GM18507 (cell line): Measurements from ENCODE around the gene ANAPC2.

Source experiments
- DNase-seq: peaks from one replicate; pipeline ENCODE4 v3.0.0; 2011; ENCODE audit warnings: low read depth; ENCODE audit not compliant: insufficient read length; ENCODE audit errors: extremely low spot score
- FAIRE-seq: peaks from 2 replicates; lab custom pipeline; 2011; peaks lifted over from hg19 to GRCh38; lab: Jason Lieb, UNC

The ANAPC2 gene, protein sequence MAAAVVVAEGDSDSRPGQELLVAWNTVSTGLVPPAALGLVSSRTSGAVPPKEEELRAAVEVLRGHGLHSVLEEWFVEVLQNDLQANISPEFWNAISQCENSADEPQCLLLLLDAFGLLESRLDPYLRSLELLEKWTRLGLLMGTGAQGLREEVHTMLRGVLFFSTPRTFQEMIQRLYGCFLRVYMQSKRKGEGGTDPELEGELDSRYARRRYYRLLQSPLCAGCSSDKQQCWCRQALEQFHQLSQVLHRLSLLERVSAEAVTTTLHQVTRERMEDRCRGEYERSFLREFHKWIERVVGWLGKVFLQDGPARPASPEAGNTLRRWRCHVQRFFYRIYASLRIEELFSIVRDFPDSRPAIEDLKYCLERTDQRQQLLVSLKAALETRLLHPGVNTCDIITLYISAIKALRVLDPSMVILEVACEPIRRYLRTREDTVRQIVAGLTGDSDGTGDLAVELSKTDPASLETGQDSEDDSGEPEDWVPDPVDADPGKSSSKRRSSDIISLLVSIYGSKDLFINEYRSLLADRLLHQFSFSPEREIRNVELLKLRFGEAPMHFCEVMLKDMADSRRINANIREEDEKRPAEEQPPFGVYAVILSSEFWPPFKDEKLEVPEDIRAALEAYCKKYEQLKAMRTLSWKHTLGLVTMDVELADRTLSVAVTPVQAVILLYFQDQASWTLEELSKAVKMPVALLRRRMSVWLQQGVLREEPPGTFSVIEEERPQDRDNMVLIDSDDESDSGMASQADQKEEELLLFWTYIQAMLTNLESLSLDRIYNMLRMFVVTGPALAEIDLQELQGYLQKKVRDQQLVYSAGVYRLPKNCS

DNA sequence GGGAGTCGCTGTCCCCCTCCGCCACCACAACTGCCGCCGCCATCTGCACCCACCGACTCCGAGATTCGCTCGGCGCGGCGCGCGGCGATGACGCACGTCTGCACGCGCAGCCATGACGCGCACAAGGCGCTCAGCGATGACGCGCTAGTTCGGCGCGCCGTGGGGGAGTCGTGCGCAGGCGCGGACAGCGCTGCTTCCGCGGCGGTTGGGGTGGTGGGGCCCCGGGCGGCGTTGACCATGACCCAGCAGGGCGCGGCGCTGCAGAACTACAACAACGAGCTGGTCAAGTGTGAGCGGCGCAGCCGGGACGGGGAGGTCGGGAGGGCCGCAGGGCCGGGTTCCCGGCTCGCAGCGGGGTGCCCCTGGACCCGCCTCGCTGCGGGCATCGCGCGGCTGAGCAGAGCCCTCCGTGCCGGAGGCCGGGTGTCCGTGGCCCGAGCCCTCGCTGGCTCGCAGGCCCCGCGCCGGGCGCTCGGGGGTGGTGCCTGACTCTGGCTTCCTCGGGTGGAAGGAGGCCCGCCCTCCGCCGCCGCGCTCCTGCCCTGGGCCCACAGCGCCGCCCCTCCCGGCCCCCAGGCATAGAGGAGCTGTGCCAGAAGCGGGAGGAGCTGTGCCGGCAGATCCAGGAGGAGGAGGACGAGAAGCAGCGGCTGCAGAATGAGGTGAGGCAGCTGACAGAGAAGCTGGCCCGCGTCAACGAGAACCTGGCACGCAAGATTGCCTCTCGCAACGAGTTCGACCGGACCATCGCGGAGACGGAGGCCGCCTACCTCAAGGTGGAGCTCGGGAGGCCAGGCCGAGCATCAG is at the start of gene ANAPC2, which contains the start of gene SSNA1:
Gene ANAPC2 (minus strand): TSS at position 71 of the 807 bp plus-strand sequence. CDS start 28 bp downstream, at position 43.
Gene SSNA1 (plus strand): TSS at position 187 of the 807 bp plus-strand sequence. CDS start 51 bp downstream, at position 238.
- FAIRE-seq (peak; percentile 97), DNase-seq (peak; percentile 83)

DNA sequence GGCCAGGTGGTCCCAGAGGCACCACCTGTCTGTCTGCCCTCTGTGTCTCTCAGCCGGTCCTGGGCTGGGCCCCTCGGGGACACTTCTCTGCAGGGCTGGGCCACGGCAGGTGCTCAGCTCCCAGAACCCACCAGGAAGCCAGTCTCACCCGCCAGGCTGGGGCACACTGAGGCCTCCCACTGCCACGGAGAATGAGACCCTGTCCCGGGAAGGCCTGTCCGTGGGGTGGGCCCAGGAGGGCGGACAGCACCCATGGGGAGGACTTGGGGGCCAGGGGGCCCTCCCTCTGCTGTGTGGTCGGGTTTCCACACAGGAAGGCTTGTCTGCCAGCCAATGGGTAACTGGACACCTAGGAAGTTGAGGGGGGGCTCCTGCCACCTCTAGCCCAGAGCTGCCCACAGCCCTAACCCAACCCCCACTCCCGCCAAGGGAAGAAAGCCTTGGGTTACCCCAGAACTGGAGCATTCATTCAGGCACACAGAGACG is 48.6 kb upstream of the ANAPC2 start:
- DNase-seq (no peak), FAIRE-seq (no peak)

DNA sequence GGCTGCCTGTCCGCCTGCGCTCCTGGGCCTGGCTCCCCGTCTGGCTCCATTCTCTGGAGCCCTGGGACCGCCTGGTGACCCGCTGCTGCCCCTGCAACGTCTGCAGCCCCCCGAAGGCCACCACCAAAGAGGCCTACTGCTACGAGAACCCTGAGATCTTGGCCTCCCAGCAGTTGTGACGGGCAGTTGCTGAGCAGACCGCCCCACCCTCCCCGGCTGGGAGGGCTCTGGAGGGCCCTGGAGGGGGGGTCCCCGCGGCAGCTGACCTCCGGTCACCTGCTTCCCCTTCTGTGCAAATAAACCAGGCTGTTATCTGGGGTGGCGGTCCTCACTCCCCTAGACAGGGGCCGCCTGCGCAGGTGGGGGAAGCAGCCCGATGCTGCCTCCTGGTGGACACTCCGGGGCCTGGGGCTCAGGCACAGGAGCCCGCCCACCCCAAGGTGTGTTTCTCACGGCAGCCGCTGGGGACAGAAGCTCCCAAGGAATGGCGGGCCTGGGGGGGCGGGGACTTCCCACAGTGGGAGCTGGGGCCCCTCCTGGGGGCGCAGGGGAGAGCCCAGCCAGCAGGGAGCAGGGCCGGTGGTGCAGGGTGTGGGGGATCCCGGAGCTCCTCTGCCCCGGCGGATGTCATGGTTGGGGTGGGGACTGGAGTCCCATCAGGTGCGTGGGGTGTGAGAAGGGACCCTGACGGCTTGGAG is 48.0 kb upstream of the ANAPC2 start:
- peak; percentile 93 for FAIRE-seq
- peak; percentile 92 for DNase-seq

DNA sequence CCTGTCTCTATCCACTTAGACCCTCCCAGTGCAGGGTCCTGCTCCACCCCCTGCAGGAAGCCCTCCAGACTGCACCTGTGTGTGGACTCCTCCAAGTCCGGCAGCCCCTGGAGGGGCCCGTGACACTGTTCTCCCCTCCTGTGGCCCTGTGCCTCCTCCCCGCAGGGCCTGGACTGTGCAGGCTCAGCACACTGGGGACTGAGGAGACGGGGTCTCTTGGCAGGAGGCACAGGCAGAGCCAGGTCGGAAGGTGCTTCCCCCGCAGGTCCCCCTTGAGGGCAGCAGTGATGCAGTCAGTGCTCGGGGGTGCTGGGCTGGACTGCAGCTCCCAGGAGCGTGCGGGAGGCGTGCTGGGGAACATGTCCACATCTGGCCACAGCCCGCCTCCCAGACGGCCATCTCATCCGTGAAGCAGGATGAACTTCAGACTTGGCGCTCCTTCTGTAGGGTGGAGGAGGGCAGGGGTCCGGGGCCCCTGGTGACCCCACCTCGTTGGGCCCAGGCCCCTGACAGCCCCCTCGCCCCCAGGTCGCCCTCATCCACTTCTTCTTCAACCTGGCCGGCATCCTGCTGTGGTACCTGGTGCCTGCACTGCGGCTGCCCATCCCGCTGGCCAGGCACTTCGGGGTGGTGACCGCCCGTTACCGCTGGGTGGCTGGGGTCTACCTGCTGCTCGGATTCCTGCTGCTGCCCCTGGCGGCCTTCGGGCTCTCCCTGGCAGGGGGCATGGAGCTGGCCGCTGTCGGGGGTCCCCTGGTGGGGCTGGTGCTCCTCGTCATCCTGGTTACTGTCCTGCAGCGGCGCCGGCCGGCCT is 47.3 kb upstream of the ANAPC2 start:
- FAIRE-seq = no peak

DNA sequence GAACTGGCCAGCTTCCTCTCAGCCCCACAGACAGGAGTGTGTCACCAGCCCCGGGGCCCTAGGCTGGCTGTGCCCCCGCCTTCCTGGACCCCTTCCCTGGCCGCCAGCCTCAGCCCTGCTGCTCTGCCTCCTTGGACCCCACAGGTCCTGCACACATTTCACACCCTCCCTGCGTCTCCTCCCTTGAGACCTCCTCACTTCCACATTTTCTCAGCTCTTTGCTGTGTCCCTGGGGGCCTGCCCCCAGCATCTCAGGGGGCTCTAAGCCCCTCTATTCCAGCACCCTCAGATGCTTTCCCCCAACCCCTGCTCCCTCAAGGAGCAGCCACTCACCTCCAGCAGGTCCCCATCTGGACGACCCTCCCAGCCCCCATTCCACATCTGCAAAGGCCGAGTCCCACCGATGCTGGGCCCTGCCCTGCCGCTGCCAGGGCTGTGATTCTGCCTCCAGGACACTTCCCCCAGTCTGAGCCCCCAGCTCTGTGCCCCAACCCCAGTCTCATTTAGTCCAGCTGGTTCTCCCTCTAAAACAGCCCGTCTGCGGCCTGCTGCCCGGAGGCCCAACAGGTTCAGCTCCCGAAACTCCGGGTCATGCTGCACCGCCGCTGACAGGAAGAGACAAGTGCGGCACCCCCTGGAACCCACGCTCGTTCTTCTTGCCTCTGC is 46.5 kb upstream of the ANAPC2 start:
- DNase-seq = no peak
- FAIRE-seq = no peak

More for the DNA sequence above, 47.3 kb upstream of the ANAPC2 start:
- DNase-seq = no peak

DNA sequence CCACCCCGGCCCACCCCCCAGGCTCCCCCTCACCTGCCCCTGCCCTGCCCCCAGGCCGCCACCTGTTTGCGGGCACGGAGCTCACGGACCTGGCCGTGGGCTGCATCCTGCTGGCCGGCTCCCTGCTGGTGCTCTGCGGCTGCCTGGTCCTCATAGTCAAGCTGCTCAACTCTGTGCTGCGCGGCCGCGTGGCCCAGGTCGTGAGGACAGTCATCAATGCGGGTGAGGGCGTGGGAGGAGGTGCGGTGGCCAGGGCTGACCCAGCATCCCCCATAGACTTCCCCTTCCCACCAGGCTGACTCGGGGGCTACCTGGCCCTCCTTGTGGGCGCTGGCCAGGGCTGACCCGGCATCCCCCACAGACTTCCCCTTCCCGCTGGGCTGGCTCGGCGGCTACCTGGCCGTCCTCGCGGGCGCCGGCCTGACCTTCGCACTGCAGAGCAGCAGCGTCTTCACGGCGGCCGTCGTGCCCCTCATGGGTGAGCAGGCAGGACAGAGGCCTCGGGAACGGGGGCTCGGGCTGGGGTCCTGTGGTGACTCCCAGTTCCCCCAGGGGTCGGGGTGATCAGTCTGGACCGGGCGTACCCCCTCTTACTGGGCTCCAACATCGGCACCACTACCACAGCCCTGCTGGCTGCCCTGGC is 45.8 kb upstream of the ANAPC2 start:
- no peak for FAIRE-seq
- no peak for DNase-seq

DNA sequence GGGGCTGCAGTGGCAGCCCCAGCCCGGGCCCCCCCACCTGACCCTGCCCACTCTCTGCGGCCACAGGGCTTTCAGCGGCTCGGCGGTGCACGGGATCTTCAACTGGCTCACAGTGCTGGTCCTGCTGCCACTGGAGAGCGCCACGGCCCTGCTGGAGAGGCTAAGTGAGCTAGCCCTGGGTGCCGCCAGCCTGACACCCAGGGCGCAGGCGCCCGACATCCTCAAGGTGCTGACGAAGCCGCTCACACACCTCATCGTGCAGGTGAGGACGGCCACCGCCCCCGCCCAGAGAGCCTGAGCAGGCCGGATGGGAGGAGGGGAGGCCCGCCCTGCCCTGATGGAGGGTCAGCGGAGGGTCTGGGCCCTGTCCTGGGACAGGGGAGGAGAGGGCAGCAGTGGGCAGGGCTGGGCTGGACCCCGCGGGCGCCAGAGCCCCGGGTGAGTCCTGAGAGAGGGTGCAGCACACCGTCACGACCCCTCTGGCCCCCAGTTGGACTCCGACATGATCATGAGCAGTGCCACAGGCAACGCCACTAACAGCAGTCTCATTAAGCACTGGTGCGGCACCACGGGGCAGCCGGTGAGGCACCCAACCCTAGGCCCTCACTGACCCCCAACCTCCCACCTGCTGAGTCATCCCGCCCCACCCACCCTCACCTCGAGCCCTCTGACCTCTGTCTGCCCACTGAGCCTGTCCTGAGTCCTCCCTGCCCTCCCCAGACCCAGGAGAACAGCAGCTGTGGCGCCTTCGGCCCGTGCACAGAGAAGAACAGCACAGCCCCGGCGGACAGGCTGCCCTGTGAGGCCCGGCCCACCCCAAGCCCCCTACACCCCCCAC is 45.0 kb upstream of the ANAPC2 start:
- FAIRE-seq = no peak
- no peak for DNase-seq

DNA sequence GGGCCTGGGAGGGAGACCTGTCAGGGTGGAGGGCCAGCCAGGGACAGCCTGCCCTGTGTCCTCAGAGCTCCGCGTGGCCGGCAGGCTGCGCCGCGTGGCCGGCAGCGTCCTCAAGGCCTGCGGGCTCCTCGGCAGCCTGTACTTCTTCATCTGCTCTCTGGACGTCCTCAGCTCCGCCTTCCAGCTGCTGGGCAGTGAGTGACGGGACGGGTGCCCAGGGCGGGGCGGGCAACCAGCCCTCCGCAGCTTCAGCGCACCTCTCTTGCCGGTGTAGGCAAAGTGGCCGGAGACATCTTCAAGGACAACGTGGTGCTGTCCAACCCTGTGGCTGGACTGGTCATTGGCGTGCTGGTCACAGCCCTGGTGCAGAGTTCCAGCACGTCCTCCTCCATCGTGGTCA is 44.1 kb upstream of the ANAPC2 start:
- FAIRE-seq (no peak), DNase-seq (no peak)

DNA sequence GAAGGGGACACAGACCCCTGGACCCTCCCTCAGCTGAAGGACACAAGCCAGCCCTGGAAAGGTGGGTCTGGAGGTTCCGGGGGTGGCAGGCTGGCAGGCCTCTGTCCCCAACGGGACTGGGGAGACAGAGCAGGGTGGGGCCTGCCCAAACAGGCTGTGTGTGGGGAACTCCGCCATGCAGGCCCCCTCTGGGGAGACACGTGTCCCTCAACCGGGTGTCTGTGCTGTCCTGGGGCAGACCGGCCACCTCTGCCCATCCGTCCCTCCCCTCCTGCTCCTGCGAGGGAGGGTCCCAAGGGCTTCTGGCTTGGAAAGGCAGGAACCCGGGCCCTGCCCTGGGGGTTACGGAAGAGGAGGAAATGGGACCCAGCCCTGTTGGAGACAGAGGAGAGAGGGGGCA is 43.7 kb upstream of the ANAPC2 start:
- no peak for DNase-seq
- FAIRE-seq = no peak

DNA sequence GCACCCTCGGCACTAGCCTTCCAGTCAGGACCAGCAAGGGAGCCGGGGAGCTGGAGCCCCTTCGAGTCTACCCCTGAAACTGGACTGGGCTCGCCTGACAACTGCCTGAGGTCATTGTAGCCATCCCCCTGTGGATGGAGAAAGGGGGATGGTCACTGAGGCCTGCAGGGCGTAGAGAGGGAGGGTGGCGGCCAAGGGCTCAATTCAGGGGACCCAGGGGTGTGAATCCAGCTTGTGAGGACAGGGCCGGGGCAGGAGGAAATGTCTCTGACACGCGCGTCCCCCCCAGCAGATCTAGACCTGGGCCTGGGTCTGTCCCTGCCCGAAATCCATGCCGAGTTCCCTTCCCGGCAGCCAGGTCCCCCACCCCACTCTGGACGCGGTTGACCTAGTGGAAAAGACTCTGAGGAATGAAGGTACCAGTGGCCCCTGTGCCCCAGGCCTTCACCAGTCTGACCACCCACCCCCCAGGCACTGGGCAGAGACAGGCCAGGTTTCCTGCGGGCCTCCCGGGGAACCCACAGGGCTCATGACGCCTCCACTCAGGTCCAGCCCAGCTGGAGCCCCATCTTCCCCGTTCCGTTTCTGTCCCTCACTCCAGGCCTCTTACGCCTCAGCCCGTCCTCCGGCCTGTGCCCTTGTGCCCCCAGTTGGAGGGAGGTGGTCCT is 43.1 kb upstream of the ANAPC2 start:
- no peak for FAIRE-seq
- DNase-seq = no peak

DNA sequence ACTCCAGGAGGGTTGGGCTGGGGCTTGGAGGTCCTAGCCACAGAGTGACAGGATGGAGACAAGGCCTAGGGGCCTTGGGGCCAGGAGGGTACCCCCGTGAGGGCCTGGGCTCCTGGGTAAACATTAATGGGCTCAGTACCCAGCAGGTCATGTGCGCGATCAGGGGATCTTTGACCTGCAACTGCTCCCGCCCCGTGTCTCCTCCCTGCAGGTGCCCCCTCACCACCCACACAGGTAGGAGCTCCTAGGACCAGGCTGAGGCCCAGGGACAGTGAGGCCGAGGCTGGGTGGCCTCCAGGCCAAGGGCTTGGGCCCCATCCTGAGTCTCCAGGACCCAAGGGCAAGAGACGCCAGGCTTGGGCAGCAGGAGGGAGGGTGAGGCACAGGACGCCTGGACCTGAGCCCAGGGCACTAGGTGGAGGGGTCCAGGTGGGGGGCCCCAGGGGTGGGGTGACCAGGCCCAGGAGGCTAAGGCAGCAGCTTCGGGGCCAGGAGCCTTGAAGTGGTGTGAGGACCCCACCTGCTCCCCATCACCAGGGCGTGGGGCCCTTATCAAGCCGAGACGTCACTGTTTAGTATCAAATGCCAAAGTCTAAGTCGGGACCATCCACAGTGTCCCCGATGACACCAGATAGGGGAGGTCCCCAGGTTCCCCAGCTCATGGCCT is 42.5 kb upstream of the ANAPC2 start, which contains the start of gene SLC34A3:
Gene SLC34A3 (plus strand): TSS at position 197 of the 667 bp plus-strand sequence. CDS start 802 bp downstream, outside the sequence.
- DNase-seq (no peak), FAIRE-seq (no peak)

DNA sequence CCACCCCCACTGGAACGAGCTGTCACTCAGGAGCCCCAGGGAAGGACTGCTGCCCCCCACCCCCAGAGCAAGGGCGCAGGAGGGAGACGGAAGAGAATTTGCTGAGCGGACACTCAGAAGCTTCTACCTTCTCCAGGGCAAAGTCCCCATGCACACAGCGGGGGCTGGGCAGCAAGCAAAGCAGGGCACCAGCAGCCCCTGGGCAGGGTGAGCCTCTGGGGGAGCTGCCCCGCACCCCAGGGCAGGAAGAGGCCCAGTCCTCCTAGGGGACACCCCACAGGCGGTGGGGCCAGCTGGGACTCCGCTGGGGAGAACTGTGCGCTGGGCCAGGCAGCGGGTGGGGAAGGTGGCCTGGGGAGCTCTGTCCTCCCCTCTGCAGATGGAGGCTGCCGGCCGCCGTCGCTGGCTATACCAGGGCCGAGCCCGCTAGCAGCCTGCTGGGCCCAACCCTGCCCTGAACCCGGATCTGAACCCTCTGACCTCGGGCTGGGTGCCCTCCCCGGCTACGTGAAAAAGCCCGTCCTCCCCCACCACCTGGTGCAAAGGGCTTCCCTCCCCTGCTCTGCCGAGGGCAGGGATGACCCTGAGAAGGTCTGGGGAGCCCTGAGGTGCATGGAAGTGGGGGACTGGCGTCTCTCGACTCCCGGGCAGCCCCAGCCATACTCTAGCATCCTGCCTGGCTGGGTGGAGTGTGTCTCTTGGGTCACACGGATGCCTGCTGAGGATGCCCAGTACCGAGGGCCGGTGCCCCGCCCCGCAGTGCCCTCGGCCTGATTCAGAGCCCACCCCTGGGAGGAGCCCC is 41.7 kb upstream of the ANAPC2 start:
- DNase-seq (no peak), FAIRE-seq (no peak)

DNA sequence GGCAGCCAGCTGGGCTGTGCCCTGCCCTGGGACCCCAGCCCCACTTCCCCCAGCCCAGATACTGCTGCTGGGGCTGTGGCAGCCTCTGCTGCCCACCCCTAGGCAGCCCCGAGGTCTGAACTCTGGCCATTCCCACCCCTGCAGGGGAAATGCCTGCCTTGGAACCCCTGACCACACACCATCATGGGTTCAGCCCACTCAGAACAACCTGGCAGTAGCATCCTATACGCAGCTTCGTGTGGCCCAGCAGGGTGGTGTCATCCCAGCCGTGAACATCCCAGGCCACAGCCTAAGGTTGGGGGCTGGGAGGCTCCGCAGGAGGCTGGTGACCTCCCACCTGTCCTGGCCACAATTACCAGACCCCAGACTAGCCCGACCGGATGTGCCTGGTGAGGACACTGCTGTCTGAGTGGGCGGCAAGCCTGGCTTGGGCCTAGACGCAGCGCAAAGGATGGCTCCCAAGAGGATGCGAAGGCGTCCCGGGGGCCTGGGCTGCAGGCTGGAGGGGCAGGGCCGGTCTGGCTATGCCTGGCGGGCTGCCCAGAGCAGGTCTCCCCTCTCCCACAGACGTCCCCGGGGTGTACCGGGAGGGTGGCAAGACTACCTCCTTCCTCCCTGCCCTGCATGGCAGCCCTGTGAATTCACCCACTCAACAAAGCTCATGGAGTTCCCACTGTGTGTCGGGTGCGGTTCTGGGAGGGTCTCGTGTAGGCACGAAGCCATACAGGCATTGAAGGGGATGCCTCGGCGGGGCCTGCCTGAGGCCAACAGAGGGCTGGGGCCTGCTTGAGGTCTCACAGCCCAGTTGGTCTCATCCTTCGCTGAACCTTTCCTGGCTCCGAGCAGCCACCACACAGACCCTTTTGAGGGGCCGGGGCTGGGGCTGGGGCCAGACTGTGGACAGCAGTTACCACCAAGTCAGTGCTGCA is 40.9 kb upstream of the ANAPC2 start:
- no peak for DNase-seq
- no peak for FAIRE-seq
